K562 (cell line): ENCODE results near the gene CPED1. TPM values are rescaled to one million over a fixed set of nuclear protein-coding genes. Genes with fewer than 3 reads are reported as not detected.

Experiments used
- BDP1 ChIP-seq: IDR thresholded peaks from 3 replicates; pipeline ENCODE4 v1.6.1; 2011; ENCODE audit not compliant: insufficient read length, insufficient read depth
- CBX2 ChIP-seq: fragments of 200-600 bp; sonication (generic); IDR thresholded peaks from one replicate; pipeline ENCODE4 v1.6.1; 2012; ENCODE audit warnings: mild to moderate bottlenecking, low read length, inconsistent platforms; ENCODE audit not compliant: insufficient read depth, poor library complexity, severe bottlenecking
- CLOCK ChIP-seq: fragments of 250-450 bp; sonication (Bioruptor Pico); IDR thresholded peaks from 2 replicates; pipeline ENCODE4 v1.4.0; 2020; ENCODE audit warnings: mild to moderate bottlenecking, moderate library complexity, borderline replicate concordance
- HCFC1 ChIP-seq: IDR thresholded peaks from 2 replicates; pipeline ENCODE4 v1.6.1; 2012; ENCODE audit warnings: low read depth, low read length, improper control_type of control experiment
- HDGF ChIP-seq: fragments of 450-650 bp; IDR thresholded peaks from 2 replicates; pipeline ENCODE4 v1.6.1; 2016
- NRF1 ChIP-seq, 2 experiments: fragments of 450-650 bp; IDR thresholded peaks in 1 of 2; conservative IDR thresholded peaks in 1 of 2; 2 replicates each; pipeline ENCODE4 v1.6.1; 2014; ENCODE audit warnings: mild to moderate bottlenecking in 2 of 2
- PCBP1 ChIP-seq: fragments of 200-400 bp; formaldehyde crosslinking; IDR thresholded peaks from 2 replicates; pipeline ENCODE4 v1.6.1; 2018; ENCODE audit warnings: mild to moderate bottlenecking, low read depth, low read length; ENCODE audit not compliant: poor library complexity, severe bottlenecking
- RBFOX2 ChIP-seq: fragments of 200-400 bp; formaldehyde crosslinking; IDR thresholded peaks from 2 replicates; pipeline ENCODE4 v1.6.1; 2017; ENCODE audit warnings: low read depth, mild to moderate bottlenecking, low read length, moderate library complexity
- RBM17 ChIP-seq: fragments of 200-400 bp; formaldehyde crosslinking; IDR thresholded peaks from 2 replicates; pipeline ENCODE4 v1.6.1; 2017; ENCODE audit warnings: low read depth, mild to moderate bottlenecking, low read length, borderline replicate concordance
- SMARCA4 ChIP-seq: fragments of 450-650 bp; IDR thresholded peaks from 2 replicates; pipeline ENCODE4 v1.6.1; 2016
- SUPT5H ChIP-seq: fragments of 450-650 bp; IDR thresholded peaks from 2 replicates; pipeline ENCODE4 v1.6.1; 2016
- TGIF2 ChIP-seq: sonication (generic); formaldehyde crosslinking; IDR thresholded peaks from 2 replicates; pipeline ENCODE4 v1.8.1; 2022; ENCODE audit warnings: mild to moderate bottlenecking, missing genetic modification reagents, moderate library complexity
- YBX1 ChIP-seq: fragments of 450-650 bp; IDR thresholded peaks from 2 replicates; pipeline ENCODE4 v1.7.1; 2016; ENCODE audit warnings: mild to moderate bottlenecking
- ZBTB17 ChIP-seq: fragments of 450-650 bp; formaldehyde crosslinking; IDR thresholded peaks from 2 replicates; pipeline ENCODE4 v1.4.0; 2020; ENCODE audit warnings: mild to moderate bottlenecking
- ZBTB7A ChIP-seq: IDR thresholded peaks from 2 replicates; pipeline ENCODE4 v1.6.1; 2011; ENCODE audit warnings: low read depth, mild to moderate bottlenecking, low read length, moderate library complexity, borderline replicate concordance; ENCODE audit not compliant: control insufficient read depth
- ZEB2 ChIP-seq: fragments of 450-650 bp; IDR thresholded peaks from 2 replicates; pipeline ENCODE4 v1.6.1; 2016
- ZNF239 ChIP-seq: fragments of 250-450 bp; sonication (Bioruptor Pico); IDR thresholded peaks from 2 replicates; pipeline ENCODE4 v1.4.0; 2020; ENCODE audit warnings: mild to moderate bottlenecking
- ZNF764 ChIP-seq: fragments of 250-450 bp; sonication (Bioruptor Pico); IDR thresholded peaks from 2 replicates; pipeline ENCODE4 v1.4.0; 2020; ENCODE audit warnings: low read depth, mild to moderate bottlenecking, moderate library complexity
- ZSCAN29 ChIP-seq: fragments of 450-650 bp; IDR thresholded peaks from 2 replicates; pipeline ENCODE4 v1.6.1; 2017
- polyA plus RNA-seq, 8 experiments: library from polyadenylated mRNA; depleted of rRNA in 4 of 8; stranded (reverse) in 5 of 8; unstranded in 3 of 8; fragments of >200 nt; fragmentation: Nextera tagmentation in 2 of 8; fragmentation: Illumina TruSeq in 1 of 8; extraction: Ambion mirVana in 2 of 8; extraction: Trizol in 1 of 8; gene quantifications; 2 replicates each; pipeline versions ENCODE4 v1.2.1 to v1.2.3, GENCODE V29; 2011 to 2014; ENCODE audit warnings: inconsistent platforms in 1 of 8, missing spikeins in 1 of 8
- total RNA-seq, 7 experiments: library from RNA; depleted of rRNA in 6 of 7; stranded (reverse); fragments of >200 nt in 6 of 7; fragmentation: Illumina TruSeq in 2 of 7; extraction: Trizol in 2 of 7; gene quantifications; 2 replicates each; pipeline versions ENCODE4 v1.2.1 to v1.2.3, GENCODE V29; 2011 to 2021; ENCODE audit warnings: low replicate concordance in 1 of 7
- TF ChIP-seq, protein P1 (sequence below): IDR thresholded peaks from 3 replicates; pipeline ENCODE4 v1.6.1; 2011; ENCODE audit warnings: borderline replicate concordance, mild to moderate bottlenecking, moderate library complexity; ENCODE audit not compliant: insufficient read length; ENCODE audit errors: extremely low read depth
- TF ChIP-seq, protein P2 (sequence below): sonication (generic); formaldehyde crosslinking; IDR thresholded peaks from 2 replicates; pipeline ENCODE4 v1.8.0; 2022; ENCODE audit warnings: mild to moderate bottlenecking, missing genetic modification reagents, borderline replicate concordance
- TF ChIP-seq, protein P3 (sequence below): sonication (generic); IDR thresholded peaks from 2 replicates; pipeline ENCODE4 v1.6.1; 2016

Gene CPED1
- total and polyA plus RNA-seq, 9 of the 15 experiments (the other 6 are each of a cell fraction or from before 2014, with no cell fraction given) = 195 to 393 (median 290) TPM

DNA sequence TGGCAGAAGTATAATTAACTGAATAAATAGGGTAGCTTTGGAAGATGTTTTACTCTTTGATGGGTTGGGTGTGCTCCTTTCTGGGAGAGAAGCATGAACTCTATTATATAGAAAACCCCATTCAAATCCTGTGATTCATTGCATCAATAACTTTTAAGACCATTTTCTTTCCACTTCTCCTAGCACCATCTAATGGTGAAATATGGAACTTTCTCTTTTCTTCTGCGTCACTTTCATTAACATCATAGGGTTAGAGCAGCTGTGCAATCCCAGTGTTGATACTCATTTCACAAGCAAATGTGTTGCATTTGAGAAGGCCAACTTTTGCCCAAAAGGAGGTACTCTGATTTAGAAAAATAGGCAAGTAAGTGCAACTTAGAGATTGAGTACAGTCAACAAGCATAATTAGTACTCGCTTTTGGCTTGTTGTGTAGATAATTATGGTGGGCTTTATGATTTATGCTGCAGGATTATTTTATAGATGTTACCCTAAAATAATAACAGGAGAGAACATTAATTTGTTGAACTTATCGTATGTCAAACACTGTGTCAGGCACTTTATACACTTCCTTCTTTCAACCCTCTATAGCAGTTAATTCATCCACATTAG lies 92.9 kb downstream of the CPED1 start (continued):
- TF ChIP-seq, protein P1, sequence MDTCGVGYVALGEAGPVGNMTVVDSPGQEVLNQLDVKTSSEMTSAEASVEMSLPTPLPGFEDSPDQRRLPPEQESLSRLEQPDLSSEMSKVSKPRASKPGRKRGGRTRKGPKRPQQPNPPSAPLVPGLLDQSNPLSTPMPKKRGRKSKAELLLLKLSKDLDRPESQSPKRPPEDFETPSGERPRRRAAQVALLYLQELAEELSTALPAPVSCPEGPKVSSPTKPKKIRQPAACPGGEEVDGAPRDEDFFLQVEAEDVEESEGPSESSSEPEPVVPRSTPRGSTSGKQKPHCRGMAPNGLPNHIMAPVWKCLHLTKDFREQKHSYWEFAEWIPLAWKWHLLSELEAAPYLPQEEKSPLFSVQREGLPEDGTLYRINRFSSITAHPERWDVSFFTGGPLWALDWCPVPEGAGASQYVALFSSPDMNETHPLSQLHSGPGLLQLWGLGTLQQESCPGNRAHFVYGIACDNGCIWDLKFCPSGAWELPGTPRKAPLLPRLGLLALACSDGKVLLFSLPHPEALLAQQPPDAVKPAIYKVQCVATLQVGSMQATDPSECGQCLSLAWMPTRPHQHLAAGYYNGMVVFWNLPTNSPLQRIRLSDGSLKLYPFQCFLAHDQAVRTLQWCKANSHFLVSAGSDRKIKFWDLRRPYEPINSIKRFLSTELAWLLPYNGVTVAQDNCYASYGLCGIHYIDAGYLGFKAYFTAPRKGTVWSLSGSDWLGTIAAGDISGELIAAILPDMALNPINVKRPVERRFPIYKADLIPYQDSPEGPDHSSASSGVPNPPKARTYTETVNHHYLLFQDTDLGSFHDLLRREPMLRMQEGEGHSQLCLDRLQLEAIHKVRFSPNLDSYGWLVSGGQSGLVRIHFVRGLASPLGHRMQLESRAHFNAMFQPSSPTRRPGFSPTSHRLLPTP = no peak
- TF ChIP-seq HDGF (peak; percentile 30; the same call in 1 of the 2 replicates), RBFOX2 (peak; percentile 47), ZNF764 (CRISPR knock-in tag) (no peak), NRF1 (conservative IDR thresholded peaks at IDR 0.05 in 1 of 2, IDR thresholded peaks at IDR 0.05 in 1 of 2) (no peak), PCBP1 (no peak), SMARCA4 (peak; percentile 40), BDP1 (no peak), CBX2 (no peak), ZNF239 (CRISPR knock-in tag) (no peak; the same call in 1 of the 2 replicates), HCFC1 (no peak), ZBTB17 (CRISPR knock-in tag) (peak; percentile 74), CLOCK (no peak), RBM17 (no peak), ZEB2 (no peak), TGIF2 (CRISPR knock-in tag) (no peak), ZBTB7A (no peak), SUPT5H (peak; percentile 91), YBX1 (no peak), ZSCAN29 (no peak; the same call in 1 of the 2 replicates)
- TF ChIP-seq, protein P2, sequence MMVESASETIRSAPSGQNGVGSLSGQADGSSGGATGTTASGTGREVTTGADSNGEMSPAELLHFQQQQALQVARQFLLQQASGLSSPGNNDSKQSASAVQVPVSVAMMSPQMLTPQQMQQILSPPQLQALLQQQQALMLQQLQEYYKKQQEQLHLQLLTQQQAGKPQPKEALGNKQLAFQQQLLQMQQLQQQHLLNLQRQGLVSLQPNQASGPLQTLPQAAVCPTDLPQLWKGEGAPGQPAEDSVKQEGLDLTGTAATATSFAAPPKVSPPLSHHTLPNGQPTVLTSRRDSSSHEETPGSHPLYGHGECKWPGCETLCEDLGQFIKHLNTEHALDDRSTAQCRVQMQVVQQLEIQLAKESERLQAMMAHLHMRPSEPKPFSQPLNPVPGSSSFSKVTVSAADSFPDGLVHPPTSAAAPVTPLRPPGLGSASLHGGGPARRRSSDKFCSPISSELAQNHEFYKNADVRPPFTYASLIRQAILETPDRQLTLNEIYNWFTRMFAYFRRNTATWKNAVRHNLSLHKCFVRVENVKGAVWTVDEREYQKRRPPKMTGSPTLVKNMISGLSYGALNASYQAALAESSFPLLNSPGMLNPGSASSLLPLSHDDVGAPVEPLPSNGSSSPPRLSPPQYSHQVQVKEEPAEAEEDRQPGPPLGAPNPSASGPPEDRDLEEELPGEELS (CRISPR knock-in tag) = no peak
- TF ChIP-seq, protein P3, sequence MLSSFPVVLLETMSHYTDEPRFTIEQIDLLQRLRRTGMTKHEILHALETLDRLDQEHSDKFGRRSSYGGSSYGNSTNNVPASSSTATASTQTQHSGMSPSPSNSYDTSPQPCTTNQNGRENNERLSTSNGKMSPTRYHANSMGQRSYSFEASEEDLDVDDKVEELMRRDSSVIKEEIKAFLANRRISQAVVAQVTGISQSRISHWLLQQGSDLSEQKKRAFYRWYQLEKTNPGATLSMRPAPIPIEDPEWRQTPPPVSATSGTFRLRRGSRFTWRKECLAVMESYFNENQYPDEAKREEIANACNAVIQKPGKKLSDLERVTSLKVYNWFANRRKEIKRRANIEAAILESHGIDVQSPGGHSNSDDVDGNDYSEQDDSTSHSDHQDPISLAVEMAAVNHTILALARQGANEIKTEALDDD = no peak
